T-helper 22 cell (primary cell): ENCODE data around the gene PSD2.

ENCODE experiments used
- DNase-seq: peaks from one replicate; pipeline ENCODE4 v3.0.0-alpha.2; 2020; ENCODE audit warnings: low read depth

PSD2 gene

GRCh38 chr5:139880416-139881142 lies 85.0 kb downstream of the PSD2 start:
- no peak for DNase-seq

GRCh38 chr5:139881143-139881733 lies 85.6 kb downstream of the PSD2 start:
- no peak for DNase-seq

- DNase-seq: no peak
Measured at GRCh38 chr5:139882316-139882715, 86.7 kb downstream of the PSD2 start.

- DNase-seq: no peak
Measured at GRCh38 chr5:139882961-139883539, 87.4 kb downstream of the PSD2 start.

- DNase-seq: no peak
Measured at GRCh38 chr5:139884144-139884543, 88.5 kb downstream of the PSD2 start.

GRCh38 chr5:139884734-139885133 lies 89.1 kb downstream of the PSD2 start:
- DNase-seq: no peak

GRCh38 chr5:139885172-139885856 lies 89.7 kb downstream of the PSD2 start:
- DNase-seq: no peak

- no peak for DNase-seq
Measured at GRCh38 chr5:139885857-139886208, 90.2 kb downstream of the PSD2 start.

GRCh38 chr5:139886213-139886612 lies 90.6 kb downstream of the PSD2 start:
- no peak for DNase-seq

- no peak for DNase-seq
Measured at GRCh38 chr5:139888370-139888769, 92.8 kb downstream of the PSD2 start.

- DNase-seq: no peak
Measured at GRCh38 chr5:139889410-139889809, 93.8 kb downstream of the PSD2 start.

GRCh38 chr5:139893873-139894272 lies 98.3 kb downstream of the PSD2 start:
- no peak for DNase-seq
